ENCODE data around the gene TPST2. TPM values are rescaled to one million over a fixed set of nuclear protein-coding genes. Genes with fewer than 3 reads are reported as not detected.

The TPST2 gene
- total and polyA plus RNA-seq, 2 of the 4 experiments (the other 2 are of a cell fraction) = 42.5 to 63.6 TPM

DNA sequence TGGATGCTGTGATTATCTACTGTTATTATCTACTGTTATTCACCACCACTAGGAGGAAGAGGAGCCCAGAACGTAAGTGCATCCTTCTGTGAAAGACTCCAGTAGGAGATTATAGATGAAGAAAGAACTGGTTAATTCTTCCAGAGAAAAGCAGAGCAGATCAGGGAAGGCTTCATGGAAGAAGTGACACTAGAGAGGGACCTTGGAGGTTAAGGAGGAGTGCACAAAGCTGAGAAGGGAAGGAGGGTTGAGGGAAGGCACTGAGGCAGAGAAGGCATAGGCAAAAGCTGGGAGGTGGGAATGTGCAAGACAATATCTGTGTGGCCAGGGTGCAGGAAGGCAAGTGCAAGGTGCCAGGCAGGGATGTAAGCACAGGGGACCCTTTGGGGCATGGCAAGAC, 14.4 kb upstream of the TPST2 start:
- H2AK9ac ChIP-seq (replicated peaks; ENCODE audit: low read depth, low read length, poor library complexity) = no peak overlapping the region
- peaks cover 2% of the 10 kb centered on the region; the same call in 1 of the 2 replicates for H3K9me1 ChIP-seq (ENCODE audit: insufficient read depth, low read length)
- H3K18ac ChIP-seq (ENCODE audit: low read depth, low read length) = no peak overlapping the region
- H3K4me2 ChIP-seq (ENCODE audit: low read depth, low read length) = no peak overlapping the region
- no peaks in the 10 kb centered on the region for H4K20me1 ChIP-seq (ENCODE audit: insufficient read depth, low read length)
- no peak overlapping the region for H2BK20ac ChIP-seq (ENCODE audit: low read depth, low read length)
- ChIA-PET CTCF (no interaction called here), POLR2A (ENCODE audit: unreplicated experiment) (no interaction called here)
- no peak overlapping the region for H2AFZ ChIP-seq (replicated peaks; ENCODE audit: low read length, poor library complexity)
- H3K9ac ChIP-seq (ENCODE audit: low read depth, low read length) = no peak overlapping the region
- ATAC-seq (ENCODE audit: low read depth) (no peak), DNase-seq (no peak)
- H3K36me3 ChIP-seq (ENCODE audit: control insufficient read depth, insufficient read depth, low read length) = no peaks in the 10 kb centered on the region
- no peak overlapping the region for H4K5ac ChIP-seq (ENCODE audit: low read depth, low read length)
- in situ Hi-C loops (cut with MboI; ENCODE audit: low sequenced_read_pairs) = no loop called here
- no peak overlapping the region; the same call in 1 of the 2 replicates for H3K4ac ChIP-seq (ENCODE audit: low read depth, low read length)
- intact Hi-C loops (cut with micrococcal nuclease) = no loop called here
- no peak overlapping the region for H3K4me3 ChIP-seq (ENCODE audit: insufficient read depth, low read depth, low read length)
- H4K91ac ChIP-seq (ENCODE audit: insufficient read depth, low read depth, low read length) = no peak overlapping the region
- no peak overlapping the region for H3K14ac ChIP-seq (replicated peaks; ENCODE audit: low read depth, low read length)
- H3K4me1 ChIP-seq (ENCODE audit: control insufficient read depth, insufficient read depth, low read length) = no peaks in the 10 kb centered on the region
- H2BK120ac ChIP-seq (ENCODE audit: low read depth, low read length) = no peak overlapping the region
- no peak overlapping the region for H4K8ac ChIP-seq (ENCODE audit: low read depth in 2 of 2, low read length in 2 of 2)
- H3K79me1 ChIP-seq (ENCODE audit: low read depth in 1 of 2, low read length in 2 of 2) = no peaks in the 10 kb centered on the region
- H3K27ac ChIP-seq (ENCODE audit: insufficient read depth, low read length) = no peak overlapping the region
- H2BK5ac ChIP-seq (ENCODE audit: low read depth, low read length, poor library complexity, severe bottlenecking) = no peak overlapping the region
- dilution Hi-C loops (cut with HindIII; ENCODE audit: low sequenced_read_pairs, unreplicated experiment) = no loop called here
- no peak overlapping the region for H3K56ac ChIP-seq (ENCODE audit: extremely low read depth, insufficient read depth, low read length)
- no peak overlapping the region for H2BK15ac ChIP-seq (ENCODE audit: low read depth, low read length)
- no peak overlapping the region for H3K23ac ChIP-seq (ENCODE audit: low read depth, low read length)
- no CpG with 5 or more reads among the region's 1 CpG for WGBS, 2 experiments (ENCODE audit: extremely low coverage in 2 of 2, insufficient read length in 1 of 2)
- BruUV-seq (replicated peaks) = no TSS peak
- no peak overlapping the region for H2AK5ac ChIP-seq (ENCODE audit: low read depth, low read length)
- TF ChIP-seq RAD21 (IDR thresholded peaks at IDR 0.05; ENCODE audit: low read length) (no peak), RCOR1 (IDR thresholded peaks at IDR 0.05; ENCODE audit: insufficient replicate concordance, low read length) (no peak), FOS (IDR thresholded peaks at IDR 0.05; ENCODE audit: low read depth, low read length) (no peak), BHLHE40 (IDR thresholded peaks at IDR 0.05; ENCODE audit: low read depth, low read length) (no peak), NFE2L2 (IDR thresholded peaks at IDR 0.05; ENCODE audit: low read depth, low read length) (no peak), POLR2A (IDR thresholded peaks at IDR 0.05; ENCODE audit: low read depth, low read length) (no peak), MXI1 (IDR thresholded peaks at IDR 0.05; ENCODE audit: borderline replicate concordance, low read depth, low read length) (no peak), CHD1 (IDR thresholded peaks at IDR 0.05; ENCODE audit: low read depth, low read length) (no peak), RFX5 (IDR thresholded peaks at IDR 0.05; ENCODE audit: low read depth, low read length) (no peak), CEBPB (IDR thresholded peaks at IDR 0.05; ENCODE audit: low read depth, low read length) (no peak), MAFK (IDR thresholded peaks at IDR 0.05; ENCODE audit: low read depth, low read length) (no peak), MAZ (IDR thresholded peaks at IDR 0.05; ENCODE audit: borderline replicate concordance, low read depth, low read length) (no peak), USF2 (IDR thresholded peaks at IDR 0.05; ENCODE audit: low read depth, low read length) (no peak), SMC3 (IDR thresholded peaks at IDR 0.05; ENCODE audit: low read depth, low read length) (no peak)
- TF ChIP-seq, protein P1, sequence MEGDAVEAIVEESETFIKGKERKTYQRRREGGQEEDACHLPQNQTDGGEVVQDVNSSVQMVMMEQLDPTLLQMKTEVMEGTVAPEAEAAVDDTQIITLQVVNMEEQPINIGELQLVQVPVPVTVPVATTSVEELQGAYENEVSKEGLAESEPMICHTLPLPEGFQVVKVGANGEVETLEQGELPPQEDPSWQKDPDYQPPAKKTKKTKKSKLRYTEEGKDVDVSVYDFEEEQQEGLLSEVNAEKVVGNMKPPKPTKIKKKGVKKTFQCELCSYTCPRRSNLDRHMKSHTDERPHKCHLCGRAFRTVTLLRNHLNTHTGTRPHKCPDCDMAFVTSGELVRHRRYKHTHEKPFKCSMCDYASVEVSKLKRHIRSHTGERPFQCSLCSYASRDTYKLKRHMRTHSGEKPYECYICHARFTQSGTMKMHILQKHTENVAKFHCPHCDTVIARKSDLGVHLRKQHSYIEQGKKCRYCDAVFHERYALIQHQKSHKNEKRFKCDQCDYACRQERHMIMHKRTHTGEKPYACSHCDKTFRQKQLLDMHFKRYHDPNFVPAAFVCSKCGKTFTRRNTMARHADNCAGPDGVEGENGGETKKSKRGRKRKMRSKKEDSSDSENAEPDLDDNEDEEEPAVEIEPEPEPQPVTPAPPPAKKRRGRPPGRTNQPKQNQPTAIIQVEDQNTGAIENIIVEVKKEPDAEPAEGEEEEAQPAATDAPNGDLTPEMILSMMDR (conservative IDR thresholded peaks at IDR 0.05; ENCODE audit: low read depth, low read length) = no peak
- TF ChIP-seq, protein P2, sequence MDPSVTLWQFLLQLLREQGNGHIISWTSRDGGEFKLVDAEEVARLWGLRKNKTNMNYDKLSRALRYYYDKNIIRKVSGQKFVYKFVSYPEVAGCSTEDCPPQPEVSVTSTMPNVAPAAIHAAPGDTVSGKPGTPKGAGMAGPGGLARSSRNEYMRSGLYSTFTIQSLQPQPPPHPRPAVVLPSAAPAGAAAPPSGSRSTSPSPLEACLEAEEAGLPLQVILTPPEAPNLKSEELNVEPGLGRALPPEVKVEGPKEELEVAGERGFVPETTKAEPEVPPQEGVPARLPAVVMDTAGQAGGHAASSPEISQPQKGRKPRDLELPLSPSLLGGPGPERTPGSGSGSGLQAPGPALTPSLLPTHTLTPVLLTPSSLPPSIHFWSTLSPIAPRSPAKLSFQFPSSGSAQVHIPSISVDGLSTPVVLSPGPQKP (IDR thresholded peaks at IDR 0.05; ENCODE audit: borderline replicate concordance, low read depth, low read length) = no peak
- H3K9me3 ChIP-seq (ENCODE audit: control insufficient read depth, insufficient read depth, low read length) = no peaks in the 10 kb centered on the region
- H3K27me3 ChIP-seq (ENCODE audit: control insufficient read depth, insufficient read depth, low read length) = peaks cover 8% of the 10 kb centered on the region
